WERI-Rb-1 (cell line): ENCODE results near the gene CARS1.

Experiments used
- DNase-seq: peaks from one replicate; pipeline ENCODE4 v3.0.0-alpha.2; 2020
- H3K27ac ChIP-seq: fragments of 250-450 bp; sonication (Bioruptor Pico); 2 replicates; pipeline ENCODE4 v1.5.1; 2020; ENCODE audit warnings: mild to moderate bottlenecking, moderate library complexity
- H3K27me3 ChIP-seq: fragments of 250-450 bp; sonication (Bioruptor Pico); 2 replicates; pipeline ENCODE4 v1.5.1; 2021; ENCODE audit warnings: mild to moderate bottlenecking, low read depth, moderate library complexity; ENCODE audit not compliant: insufficient read depth, severe bottlenecking
- H3K36me3 ChIP-seq: fragments of 250-450 bp; sonication (Bioruptor Pico); 2 replicates; pipeline ENCODE4 v1.5.1; 2020; ENCODE audit warnings: mild to moderate bottlenecking, moderate library complexity
- H3K4me3 ChIP-seq: 2 replicates; pipeline ENCODE4 v1.5.1; 2011; ENCODE audit warnings: low read depth, mild to moderate bottlenecking, control low read depth, low read length
- H3K9me3 ChIP-seq: fragments of 250-450 bp; sonication (Bioruptor Pico); 2 replicates; pipeline ENCODE4 v1.5.1; 2021; ENCODE audit warnings: mild to moderate bottlenecking, moderate library complexity; ENCODE audit not compliant: severe bottlenecking
- CTCF ChIP-seq: IDR thresholded peaks from 2 replicates; pipeline ENCODE4 v1.5.1; 2011; ENCODE audit warnings: low read depth, mild to moderate bottlenecking, control low read depth, inconsistent platforms, low read length

CARS1 gene

GRCh38 chr11:3102641-3102921 lies 45.4 kb upstream of the CARS1 start:
- H3K9me3 ChIP-seq = no peaks in the 10 kb centered on the region
- no peaks in the 10 kb centered on the region for H3K27me3 ChIP-seq
- H3K27ac ChIP-seq = no peak overlapping the region
- no peak overlapping the region for H3K4me3 ChIP-seq
- H3K36me3 ChIP-seq = no peaks in the 10 kb centered on the region
- no peak for DNase-seq
- TF ChIP-seq CTCF = no peak

- DNase-seq = no peak
- TF ChIP-seq CTCF = no peak
- no peak overlapping the region for H3K27ac ChIP-seq
- H3K9me3 ChIP-seq = no peaks in the 10 kb centered on the region
- H3K36me3 ChIP-seq = no peaks in the 10 kb centered on the region
- H3K4me3 ChIP-seq = no peak overlapping the region
- H3K27me3 ChIP-seq = no peaks in the 10 kb centered on the region
These were observed 44.9 kb upstream of the CARS1 start for GRCh38 chr11:3101921-3102640.

- H3K27me3 ChIP-seq = no peaks in the 10 kb centered on the region
- DNase-seq = no peak
- H3K4me3 ChIP-seq = no peak overlapping the region
- no peak overlapping the region for H3K27ac ChIP-seq
- no peak for TF ChIP-seq CTCF
- H3K36me3 ChIP-seq = no peaks in the 10 kb centered on the region
- H3K9me3 ChIP-seq = no peaks in the 10 kb centered on the region
These were observed 42.0 kb upstream of the CARS1 start for GRCh38 chr11:3099178-3099577.

GRCh38 chr11:3096909-3097530 lies 39.8 kb upstream of the CARS1 start:
- no peak for TF ChIP-seq CTCF

GRCh38 chr11:3095712-3096361 lies 38.6 kb upstream of the CARS1 start:
- Histone ChIP-seq H3K9me3 (no peaks in the 10 kb centered on the region), H3K4me3 (no peak overlapping the region), H3K27ac (no peak overlapping the region), H3K36me3 (no peaks in the 10 kb centered on the region), H3K27me3 (no peaks in the 10 kb centered on the region)
- DNase-seq = no peak
- TF ChIP-seq CTCF = no peak

More at GRCh38 chr11:3096909-3097530, 39.8 kb upstream of the CARS1 start:
- no peaks in the 10 kb centered on the region for H3K9me3 ChIP-seq
- no peak overlapping the region for H3K27ac ChIP-seq
- no peaks in the 10 kb centered on the region for H3K36me3 ChIP-seq
- no peak overlapping the region for H3K4me3 ChIP-seq
- no peak for DNase-seq
- no peaks in the 10 kb centered on the region for H3K27me3 ChIP-seq
